ENCODE data around the gene AKAP1. TPM values are rescaled to one million over a fixed set of nuclear protein-coding genes. Genes with fewer than 3 reads are reported as not detected.

The AKAP1 gene
- polyA plus RNA-seq, 1 of the 3 experiments (the other 2 are of a cell fraction), result 36.3 TPM

- Histone ChIP-seq H4K20me1 (ENCODE audit: insufficient read depth) (no peaks in the 10 kb centered on the region), H3K9me3 (no peaks in the 10 kb centered on the region), H3K4me3 (ENCODE audit: low read depth in 2 of 2, low read length in 1 of 2) (no peak overlapping the region), H3K4me2 (no peak overlapping the region), H3K4me1 (ENCODE audit: control insufficient read depth in 1 of 2, insufficient read depth in 2 of 2, low read depth in 1 of 2, low read length in 1 of 2) (no peaks in the 10 kb centered on the region), H3K79me2 (ENCODE audit: insufficient read depth) (no peaks in the 10 kb centered on the region), H2AFZ (ENCODE audit: low read depth) (no peak overlapping the region), H3K27me3 (ENCODE audit: insufficient read depth) (peaks cover 11% of the 10 kb centered on the region), H3F3A (replicated peaks; ENCODE audit: insufficient read depth) (no peaks in the 10 kb centered on the region), H3K9ac (no peak overlapping the region), H3K9me2 (no peaks in the 10 kb centered on the region), H3K36me3 (replicated peaks in 1 of 2; ENCODE audit: control insufficient read depth in 1 of 2, insufficient read depth in 2 of 2, low read length in 1 of 2) (no peaks in the 10 kb centered on the region), H3K27ac (ENCODE audit: low read depth in 2 of 2, low read length in 1 of 2) (no peak overlapping the region)
- no peak for DNase-seq
- ChIA-PET CTCF (interaction anchor here (1.0 to 1.9 kb wide), 5 partner anchors 10 to 758 kb away, joined by 3 to 5 read pairs (median 3); partner anchors contain the start of gene AKAP1), POLR2A (no interaction called here)
- WGBS (ENCODE audit: low lambda C conversion rate), result 86% methylated on average over 3 of the region's 3 CpGs
- no peak for TF ChIP-seq FOXM1 (IDR thresholded peaks at IDR 0.05; ENCODE audit: low read depth)
- no peak for TF ChIP-seq MXI1 (IDR thresholded peaks at IDR 0.05; ENCODE audit: low read depth, low read length)
- no peak for TF ChIP-seq USF2 (IDR thresholded peaks at IDR 0.05; ENCODE audit: borderline replicate concordance, low read depth, low read length)
- TF ChIP-seq RCOR1 (IDR thresholded peaks at IDR 0.05; ENCODE audit: low read length), result no peak
- TF ChIP-seq RXRA (IDR thresholded peaks at IDR 0.05; ENCODE audit: borderline replicate concordance, low read depth), result no peak
- no peak for TF ChIP-seq ELF1 (IDR thresholded peaks at IDR 0.05)
- TF ChIP-seq NFIC (IDR thresholded peaks at IDR 0.05; ENCODE audit: borderline replicate concordance), result no peak
- no peak for TF ChIP-seq GABPA (IDR thresholded peaks at IDR 0.05; ENCODE audit: low read depth)
- no peak for TF ChIP-seq RFX5 (IDR thresholded peaks at IDR 0.05; ENCODE audit: low read length)
- TF ChIP-seq RAD21 (IDR thresholded peaks at IDR 0.05; ENCODE audit: low read length), result no peak
- no peak for TF ChIP-seq YY1 (IDR thresholded peaks at IDR 0.05; ENCODE audit: low read depth)
- no peak for TF ChIP-seq EZH2phosphoT487 (IDR thresholded peaks at IDR 0.05; ENCODE audit: borderline replicate concordance, low read depth)
- TF ChIP-seq FOXJ3 (CRISPR knock-in tag; IDR thresholded peaks at IDR 0.05), result no peak
These were observed 9.9 kb upstream of the AKAP1 start for GRCh38 chr17:57075193-57075592.

- ChIA-PET CTCF (interaction anchor here (1.0 to 1.7 kb wide), 2 partner anchors 9 to 11 kb away, joined by 3 to 5 read pairs; partner anchors contain the start of gene AKAP1), POLR2A (no interaction called here)
- H3K9me3 ChIP-seq, result no peaks in the 10 kb centered on the region
- H3K4me1 ChIP-seq (ENCODE audit: control insufficient read depth in 1 of 2, insufficient read depth in 2 of 2, low read depth in 1 of 2, low read length in 1 of 2), result no peaks in the 10 kb centered on the region
- no peak overlapping the region for H3K9ac ChIP-seq
- H2AFZ ChIP-seq (ENCODE audit: low read depth), result no peak overlapping the region
- peaks cover 11% of the 10 kb centered on the region for H3K27me3 ChIP-seq (ENCODE audit: insufficient read depth)
- H3K27ac ChIP-seq (ENCODE audit: low read depth in 2 of 2, low read length in 1 of 2), result no peak overlapping the region
- no peaks in the 10 kb centered on the region for H3F3A ChIP-seq (replicated peaks; ENCODE audit: insufficient read depth)
- DNase-seq, result no peak
- no peaks in the 10 kb centered on the region for H3K79me2 ChIP-seq (ENCODE audit: insufficient read depth)
- H3K4me3 ChIP-seq (ENCODE audit: low read depth in 2 of 2, low read length in 1 of 2), result no peak overlapping the region
- no peaks in the 10 kb centered on the region for H3K36me3 ChIP-seq (replicated peaks in 1 of 2; ENCODE audit: control insufficient read depth in 1 of 2, insufficient read depth in 2 of 2, low read length in 1 of 2)
- no peaks in the 10 kb centered on the region for H3K9me2 ChIP-seq
- H4K20me1 ChIP-seq (ENCODE audit: insufficient read depth), result no peaks in the 10 kb centered on the region
- TF ChIP-seq CHD2 (IDR thresholded peaks at IDR 0.05; ENCODE audit: low read length, partially characterized antibody) (no peak), FOXJ3 (CRISPR knock-in tag; IDR thresholded peaks at IDR 0.05) (no peak), RXRA (IDR thresholded peaks at IDR 0.05; ENCODE audit: borderline replicate concordance, low read depth) (no peak), TCF12 (IDR thresholded peaks at IDR 0.05) (no peak), MEF2A (IDR thresholded peaks at IDR 0.05; ENCODE audit: borderline replicate concordance, low read depth) (no peak), CTCF (IDR thresholded peaks at IDR 0.05) (no peak), PBX3 (IDR thresholded peaks at IDR 0.05) (no peak), REST (IDR thresholded peaks at IDR 0.05; ENCODE audit: low read depth, low read length) (no peak), MAX (IDR thresholded peaks at IDR 0.05; ENCODE audit: low read depth) (no peak), ELF1 (IDR thresholded peaks at IDR 0.05) (no peak), USF2 (IDR thresholded peaks at IDR 0.05; ENCODE audit: borderline replicate concordance, low read depth, low read length) (no peak), FOSL2 (IDR thresholded peaks at IDR 0.05; ENCODE audit: borderline replicate concordance, low read depth) (no peak)
- H3K4me2 ChIP-seq, result no peak overlapping the region
- WGBS (ENCODE audit: low lambda C conversion rate), result 54% methylated on average over 3 of the region's 3 CpGs
These were observed 9.3 kb upstream of the AKAP1 start for GRCh38 chr17:57075785-57076184.

Measured in SK-N-SH (cell line).